Keratinocyte (primary cell): Measurements from ENCODE around the gene ADAM12.

Experiments
- CTCF ChIP-seq, 3 experiments: IDR thresholded peaks in 1 of 3; conservative IDR thresholded peaks in 1 of 3; optimal IDR thresholded peaks in 1 of 3; 2 replicates in 2 of 3; 3 replicates in 1 of 3; pipeline versions ENCODE3 to v1.5.1; 2011; ENCODE audit warnings: low read length in 3 of 3, mild to moderate bottlenecking in 3 of 3, moderate library complexity in 2 of 3, control low read depth in 1 of 3, inconsistent platforms in 1 of 3; ENCODE audit not compliant: insufficient read depth in 2 of 3; ENCODE audit errors: extremely low read depth in 1 of 3
- EZH2 ChIP-seq: IDR thresholded peaks from one replicate; pipeline ENCODE4 v1.6.1; 2012; ENCODE audit warnings: inconsistent platforms, mild to moderate bottlenecking, low read length, moderate library complexity

GRCh38 chr10:126137562-126138221 is 250.6 kb downstream of the ADAM12 start:
- TF ChIP-seq CTCF (optimal IDR thresholded peaks at IDR 0.05 in 1 of 3, IDR thresholded peaks at IDR 0.05 in 1 of 3, conservative IDR thresholded peaks at IDR 0.05 in 1 of 3; ENCODE audit: extremely low read depth in 1 of 3, insufficient read depth in 2 of 3, low read length in 3 of 3) (no peak), EZH2 (no peak)
